Gastroesophageal sphincter (tissue), 4 donors: ENCODE measurements around the gene PARK7. TPM values are rescaled to one million over a fixed set of nuclear protein-coding genes. Genes with fewer than 3 reads are reported as not detected.

Experiments used
- ATAC-seq: fragments of 150-250 bp; one replicate; pipeline ENCODE4 v1.9.1; 2016; ENCODE audit warnings: mild to moderate bottlenecking, moderate library complexity
- H3K27ac ChIP-seq, 4 donors: fragments of 200-600 bp; sonication (generic) in 3 of 4; 1 replicate in 3 of 4; 2 replicates in 1 of 4; pipeline ENCODE4 v1.5.1; 2016 to 2019
- H3K27me3 ChIP-seq: fragments of 200-600 bp; sonication (generic); one replicate; pipeline ENCODE4 v1.5.1; 2019
- H3K36me3 ChIP-seq, 2 donors: fragments of 200-600 bp; sonication (generic); one replicate each; pipeline ENCODE4 v1.5.1; 2019; ENCODE audit warnings: control low read depth in 1 of 2
- H3K4me1 ChIP-seq, 3 donors: fragments of 200-600 bp; sonication (generic); 1 replicate in 2 of 3; 2 replicates in 1 of 3; pipeline ENCODE4 v1.5.1; 2016 to 2019; ENCODE audit warnings: control low read depth in 2 of 3
- H3K4me3 ChIP-seq, 2 donors: fragments of 200-600 bp; sonication (generic); one replicate each; pipeline ENCODE4 v1.5.1; 2019; ENCODE audit warnings: mild to moderate bottlenecking in 1 of 2, moderate library complexity in 1 of 2
- H3K9me3 ChIP-seq, 3 donors: fragments of 200-600 bp; sonication (generic); one replicate each; pipeline ENCODE4 v1.5.1; 2017 to 2019; ENCODE audit warnings: control low read depth in 2 of 3
- CTCF ChIP-seq, 4 experiments: fragments of 200-600 bp in 2 of 4; fragments of 450-650 bp in 2 of 4; sonication (generic) in 1 of 4; IDR thresholded peaks; one replicate each; pipeline ENCODE4 v1.5.1; 2017 to 2019; ENCODE audit warnings: antibody characterized with exemption in 4 of 4, mild to moderate bottlenecking in 2 of 4, moderate library complexity in 2 of 4
- EP300 ChIP-seq: sonication (generic); formaldehyde crosslinking; IDR thresholded peaks from one replicate; pipeline ENCODE4 v1.6.1; 2017; ENCODE audit warnings: antibody characterized with exemption, mild to moderate bottlenecking
- POLR2A ChIP-seq, 2 donors: fragments of 450-650 bp; IDR thresholded peaks; one replicate each; pipeline ENCODE4 v1.6.1; 2017; ENCODE audit warnings: antibody characterized with exemption in 2 of 2, mild to moderate bottlenecking in 2 of 2, moderate library complexity in 1 of 2
- POLR2AphosphoS5 ChIP-seq: sonication (generic); formaldehyde crosslinking; IDR thresholded peaks from one replicate; pipeline ENCODE4 v1.6.1; 2017; ENCODE audit warnings: antibody characterized with exemption
- WGBS, 2 donors: methylation state at CpG; one replicate each; pipeline ENCODE4 v1.1.5; 2018; ENCODE audit warnings: low coverage in 1 of 2; 5-methylcytosine and 5-hydroxymethylcytosine counted together
- total RNA-seq, 4 donors: library from RNA; depleted of rRNA; stranded (reverse); fragments of >200 nt; gene quantifications; one replicate each; pipeline ENCODE4 v1.1.0, GENCODE V29; 2016

Gene PARK7
- total RNA-seq, 4 donors from 2014 or later: 208 to 250 (median 224) TPM

GRCh38 chr1:8010080-8010664, 48.7 kb downstream of the PARK7 start:
- H3K9me3 ChIP-seq: no peaks in the 10 kb centered on the region
- ATAC-seq: no peak
- WGBS, 2 donors: 73 to 82% methylated on average over 7 to 8 of the region's 8 CpGs
- no peak overlapping the region for H3K4me3 ChIP-seq
- peak; percentile 5 for TF ChIP-seq POLR2AphosphoS5
- TF ChIP-seq EP300: no peak
- no peak for TF ChIP-seq POLR2A (IDR thresholded peaks at IDR 0.05)
- H3K4me1 ChIP-seq: peaks cover 1 to 80% (median 13%) of the 10 kb centered on the region in 3 donors
- peaks cover 27 to 72% of the 10 kb centered on the region in 2 donors for H3K36me3 ChIP-seq
- no peaks in the 10 kb centered on the region for H3K27me3 ChIP-seq
- peak overlapping the region in 3 of 4 donors; percentile 7 to 62 (median 56) for H3K27ac ChIP-seq

- H3K36me3 ChIP-seq: peaks cover 27 to 74% of the 10 kb centered on the region in 2 donors
- WGBS, 2 donors: 65 to 75% methylated on average over 2 of the region's 4 CpGs
Observed at GRCh38 chr1:8011016-8011415, 49.5 kb downstream of the PARK7 start.

GRCh38 chr1:8011923-8012858, 50.7 kb downstream of the PARK7 start:
- TF ChIP-seq CTCF (IDR thresholded peaks at IDR 0.05) (no peak), EP300 (no peak), POLR2AphosphoS5 (no peak)
- WGBS, 2 donors: 80% methylated on average over 7 of the region's 7 CpGs
- no peak for ATAC-seq
- H3K27me3 ChIP-seq: no peaks in the 10 kb centered on the region
- peaks cover 27 to 74% of the 10 kb centered on the region in 2 donors for H3K36me3 ChIP-seq
- H3K4me1 ChIP-seq: peaks cover 19 to 83% (median 24%) of the 10 kb centered on the region in 3 donors
- H3K27ac ChIP-seq: peak overlapping the region in 2 of 4 donors; percentile 1 to 25
- no peak overlapping the region for H3K4me3 ChIP-seq
- no peaks in the 10 kb centered on the region for H3K9me3 ChIP-seq

More at GRCh38 chr1:8011016-8011415, 49.5 kb downstream of the PARK7 start:
- Histone ChIP-seq H3K4me3 (no peak overlapping the region), H3K4me1 (peaks cover 10 to 80% (median 17%) of the 10 kb centered on the region in 3 donors), H3K9me3 (no peaks in the 10 kb centered on the region), H3K27ac (peak overlapping the region in 3 of 4 donors; percentile 43 to 62 (median 56)), H3K27me3 (no peaks in the 10 kb centered on the region)
- ATAC-seq: no peak
- TF ChIP-seq EP300 (no peak), CTCF (IDR thresholded peaks at IDR 0.05) (no peak), POLR2AphosphoS5 (no peak), POLR2A (IDR thresholded peaks at IDR 0.05) (no peak)

GRCh38 chr1:8012955-8013354, 51.4 kb downstream of the PARK7 start:
- H3K4me1 ChIP-seq: peaks cover 27 to 84% (median 28%) of the 10 kb centered on the region in 3 donors

More at GRCh38 chr1:8012955-8013354, 51.4 kb downstream of the PARK7 start:
- peak overlapping the region in 2 of 4 donors; percentile 1 to 96 for H3K27ac ChIP-seq
- 83 to 87% methylated on average over 4 of the region's 4 CpGs for WGBS, 2 donors
- H3K27me3 ChIP-seq: no peaks in the 10 kb centered on the region
- H3K36me3 ChIP-seq: peaks cover 27 to 74% of the 10 kb centered on the region in 2 donors
- no peak overlapping the region for H3K4me3 ChIP-seq
- H3K9me3 ChIP-seq: no peaks in the 10 kb centered on the region
- ATAC-seq: no peak
- TF ChIP-seq POLR2AphosphoS5 (no peak), CTCF (IDR thresholded peaks at IDR 0.05) (no peak), POLR2A (IDR thresholded peaks at IDR 0.05) (no peak), EP300 (no peak)
